ENCODE results near the gene VAC14. TPM values are rescaled to one million over a fixed set of nuclear protein-coding genes. Genes with fewer than 3 reads are reported as not detected.
A peak's percentile ranks its signal among the peaks of the same experiment; 100 is the strongest.

VAC14 gene
- total RNA-seq, 2 donors from 2014 or later: 34.9 to 37.0 TPM

GRCh38 chr16:70725024-70725911, 75.7 kb downstream of the VAC14 start:
- peak overlapping the region; percentile 46 to 57 for H3K27ac ChIP-seq
- TF ChIP-seq, protein P1, sequence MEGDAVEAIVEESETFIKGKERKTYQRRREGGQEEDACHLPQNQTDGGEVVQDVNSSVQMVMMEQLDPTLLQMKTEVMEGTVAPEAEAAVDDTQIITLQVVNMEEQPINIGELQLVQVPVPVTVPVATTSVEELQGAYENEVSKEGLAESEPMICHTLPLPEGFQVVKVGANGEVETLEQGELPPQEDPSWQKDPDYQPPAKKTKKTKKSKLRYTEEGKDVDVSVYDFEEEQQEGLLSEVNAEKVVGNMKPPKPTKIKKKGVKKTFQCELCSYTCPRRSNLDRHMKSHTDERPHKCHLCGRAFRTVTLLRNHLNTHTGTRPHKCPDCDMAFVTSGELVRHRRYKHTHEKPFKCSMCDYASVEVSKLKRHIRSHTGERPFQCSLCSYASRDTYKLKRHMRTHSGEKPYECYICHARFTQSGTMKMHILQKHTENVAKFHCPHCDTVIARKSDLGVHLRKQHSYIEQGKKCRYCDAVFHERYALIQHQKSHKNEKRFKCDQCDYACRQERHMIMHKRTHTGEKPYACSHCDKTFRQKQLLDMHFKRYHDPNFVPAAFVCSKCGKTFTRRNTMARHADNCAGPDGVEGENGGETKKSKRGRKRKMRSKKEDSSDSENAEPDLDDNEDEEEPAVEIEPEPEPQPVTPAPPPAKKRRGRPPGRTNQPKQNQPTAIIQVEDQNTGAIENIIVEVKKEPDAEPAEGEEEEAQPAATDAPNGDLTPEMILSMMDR (IDR thresholded peaks at IDR 0.05): no peak
- no peaks in the 10 kb centered on the region for H3K9me3 ChIP-seq
- no peaks in the 10 kb centered on the region for H3K27me3 ChIP-seq (replicated peaks; ENCODE audit: insufficient read depth)
- no peak overlapping the region for H3K4me3 ChIP-seq
- H3K4me1 ChIP-seq (ENCODE audit: control insufficient read depth in 1 of 2, low read depth in 2 of 2): peaks cover 6 to 17% of the 10 kb centered on the region in 2 donors
- H3K36me3 ChIP-seq: no peaks in the 10 kb centered on the region
- ATAC-seq (ENCODE audit: insufficient number of reproducible peaks, low FRiP score, low read depth) (no peak), DNase-seq (ENCODE audit: low spot score) (no peak)

GRCh38 chr16:70724146-70725023, 76.6 kb downstream of the VAC14 start:
- H3K36me3 ChIP-seq: no peaks in the 10 kb centered on the region
- H3K4me1 ChIP-seq (ENCODE audit: control insufficient read depth in 1 of 2, low read depth in 2 of 2): peaks cover 6 to 17% of the 10 kb centered on the region in 2 donors
- no peaks in the 10 kb centered on the region for H3K27me3 ChIP-seq (replicated peaks; ENCODE audit: insufficient read depth)
- H3K9me3 ChIP-seq: no peaks in the 10 kb centered on the region
- DNase-seq (ENCODE audit: low spot score) (no peak), ATAC-seq (ENCODE audit: insufficient number of reproducible peaks, low FRiP score, low read depth) (no peak)
- TF ChIP-seq, protein P1 (IDR thresholded peaks at IDR 0.05): no peak
- no peak overlapping the region for H3K4me3 ChIP-seq
- no peak overlapping the region for H3K27ac ChIP-seq

- no peaks in the 10 kb centered on the region for H3K27me3 ChIP-seq (replicated peaks; ENCODE audit: insufficient read depth)
- H3K4me1 ChIP-seq (ENCODE audit: control insufficient read depth in 1 of 2, low read depth in 2 of 2): peaks cover 6 to 17% of the 10 kb centered on the region in 2 donors
- DNase-seq (ENCODE audit: low spot score): no peak
- H3K36me3 ChIP-seq: no peaks in the 10 kb centered on the region
- ATAC-seq (ENCODE audit: insufficient number of reproducible peaks, low FRiP score, low read depth): no peak
- no peak overlapping the region for H3K4me3 ChIP-seq
- no peaks in the 10 kb centered on the region for H3K9me3 ChIP-seq
- TF ChIP-seq, protein P1 (IDR thresholded peaks at IDR 0.05): no peak
- H3K27ac ChIP-seq: no peak overlapping the region
Measured at GRCh38 chr16:70723740-70724145, 77.2 kb downstream of the VAC14 start.

DNA sequence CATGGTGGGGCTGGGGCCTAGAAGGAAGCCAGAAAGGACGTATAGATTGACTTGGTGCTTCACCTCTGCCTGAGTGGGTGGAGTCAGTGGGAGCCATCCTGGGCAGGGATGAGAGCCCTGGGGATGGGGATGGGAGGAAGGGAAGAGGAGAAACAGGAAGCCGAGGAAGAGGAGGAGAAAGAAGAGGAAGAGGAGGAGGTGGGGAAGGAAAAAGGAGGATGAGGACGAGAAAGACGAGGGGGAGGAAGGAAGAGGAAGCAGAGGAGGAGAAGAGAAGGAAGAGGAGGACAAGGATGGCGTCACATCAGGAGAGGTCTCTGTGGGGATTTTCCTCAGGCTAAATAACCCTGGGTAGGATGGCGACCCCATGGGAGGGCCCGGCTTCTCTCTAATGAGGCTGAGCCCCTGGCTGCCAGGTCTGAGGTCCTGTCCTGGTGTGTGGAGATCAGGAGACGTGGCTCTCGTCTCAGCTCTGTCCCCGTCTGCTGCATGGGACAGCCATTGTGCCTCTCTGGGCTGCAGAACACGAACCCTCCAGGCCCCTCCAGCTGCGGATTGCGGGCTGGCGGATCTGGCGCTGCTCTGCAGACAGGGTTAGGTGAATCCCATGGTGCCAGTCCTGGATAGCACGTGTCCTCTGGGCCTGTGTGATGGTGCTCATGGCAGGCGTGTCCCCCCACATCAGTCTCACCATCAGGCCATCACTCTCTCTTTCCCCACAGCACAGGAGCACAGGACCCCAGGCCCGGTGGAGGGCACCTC, 79.6 kb downstream of the VAC14 start:
- DNase-seq (ENCODE audit: low spot score) (no peak), ATAC-seq (ENCODE audit: insufficient number of reproducible peaks, low FRiP score, low read depth) (no peak)
- no peak overlapping the region for H3K4me3 ChIP-seq

More for the DNA sequence above, 79.6 kb downstream of the VAC14 start:
- no peaks in the 10 kb centered on the region for H3K36me3 ChIP-seq
- H3K27me3 ChIP-seq (replicated peaks; ENCODE audit: insufficient read depth): no peaks in the 10 kb centered on the region
- H3K9me3 ChIP-seq: no peaks in the 10 kb centered on the region
- TF ChIP-seq, protein P1 (IDR thresholded peaks at IDR 0.05): no peak
- peaks cover 6 to 15% of the 10 kb centered on the region in 2 donors for H3K4me1 ChIP-seq (ENCODE audit: control insufficient read depth in 1 of 2, low read depth in 2 of 2)
- H3K27ac ChIP-seq: no peak overlapping the region
